Keratinocyte (primary cell): ENCODE measurements around the gene ADGRL3. TPM values are rescaled to one million over a fixed set of nuclear protein-coding genes. Genes with fewer than 3 reads are reported as not detected.
A peak's percentile ranks its signal among the peaks of the same experiment; 100 is the strongest.

Experiments used
- DNase-seq: peaks from one replicate; pipeline ENCODE4 v3.0.0-alpha.2; 2011; ENCODE audit warnings: low read depth, missing footprints, low spot score
- FAIRE-seq: peaks from 2 replicates; lab custom pipeline; 2011; peaks lifted over from hg19 to GRCh38; lab: Jason Lieb, UNC
- H2AFZ ChIP-seq: 2 replicates; pipeline ENCODE4 v1.6.0; 2012; ENCODE audit warnings: low read length, control low read depth, inconsistent platforms; ENCODE audit not compliant: control insufficient read depth
- H3K27ac ChIP-seq: 2 replicates; pipeline ENCODE4 v1.5.1; 2011; ENCODE audit warnings: low read length; ENCODE audit not compliant: control insufficient read depth, insufficient read depth
- H3K27me3 ChIP-seq: 3 replicates; pipeline ENCODE4 v1.6.0; 2011; ENCODE audit warnings: low read length; ENCODE audit not compliant: control insufficient read depth, insufficient read depth; ENCODE audit errors: extremely low read depth
- H3K36me3 ChIP-seq, 2 experiments: 2 replicates in 1 of 2; 3 replicates in 1 of 2; pipeline ENCODE4 v1.5.1; 2011; ENCODE audit warnings: low read length in 2 of 2, mild to moderate bottlenecking in 1 of 2; ENCODE audit not compliant: control insufficient read depth in 2 of 2, insufficient read depth in 2 of 2; ENCODE audit errors: extremely low read depth in 1 of 2
- H3K4me1 ChIP-seq: 3 replicates; pipeline ENCODE4 v1.5.1; 2011; ENCODE audit warnings: low read length; ENCODE audit not compliant: control insufficient read depth, insufficient read depth; ENCODE audit errors: extremely low read depth
- H3K4me2 ChIP-seq: 3 replicates; pipeline ENCODE4 v1.6.0; 2011; ENCODE audit warnings: low read depth, low read length; ENCODE audit not compliant: control insufficient read depth, insufficient read depth; ENCODE audit errors: extremely low read depth
- H3K4me3 ChIP-seq, 3 experiments: fragments of 200-600 bp in 1 of 3; sonication (generic) in 1 of 3; 2 replicates in 2 of 3; 3 replicates in 1 of 3; pipeline ENCODE4 v1.5.1; 2011 to 2016; ENCODE audit warnings: low read length in 3 of 3, mild to moderate bottlenecking in 3 of 3, control low read depth in 2 of 3, inconsistent platforms in 1 of 3, low read depth in 1 of 3, mixed read lengths in 1 of 3, mixed run types in 1 of 3, moderate library complexity in 1 of 3; ENCODE audit not compliant: control insufficient read depth in 2 of 3, insufficient read depth in 2 of 3; ENCODE audit errors: extremely low read depth in 1 of 3
- H3K79me2 ChIP-seq: 2 replicates; pipeline ENCODE4 v1.6.0; 2012; ENCODE audit warnings: low read length; ENCODE audit not compliant: control insufficient read depth, insufficient read depth
- H3K9ac ChIP-seq: 3 replicates; pipeline ENCODE4 v1.6.0; 2011; ENCODE audit warnings: low read length; ENCODE audit not compliant: control insufficient read depth, insufficient read depth; ENCODE audit errors: extremely low read depth
- H3K9me1 ChIP-seq: 3 replicates; pipeline ENCODE4 v1.6.0; 2011; ENCODE audit warnings: low read length; ENCODE audit not compliant: control insufficient read depth, insufficient read depth; ENCODE audit errors: extremely low read depth
- H3K9me3 ChIP-seq: 2 replicates; pipeline ENCODE4 v1.5.1; 2012; ENCODE audit warnings: low read depth, low read length; ENCODE audit not compliant: control insufficient read depth
- H4K20me1 ChIP-seq: 3 replicates; pipeline ENCODE4 v1.6.0; 2011; ENCODE audit warnings: low read length; ENCODE audit not compliant: control insufficient read depth, insufficient read depth; ENCODE audit errors: extremely low read depth
- EZH2 ChIP-seq: IDR thresholded peaks from one replicate; pipeline ENCODE4 v1.6.1; 2012; ENCODE audit warnings: inconsistent platforms, mild to moderate bottlenecking, low read length, moderate library complexity
- dilution Hi-C: fragments of 300-500 bp; cut with MboI; formaldehyde crosslinking; loops from one replicate; pipeline ENCODE4 v1.7.0; 2020; ENCODE audit warnings: low sequenced_read_pairs; ENCODE audit not compliant: extremely low pct_ligation_motif_present
- polyA plus RNA-seq, 5 experiments: library from polyadenylated mRNA; depleted of rRNA in 3 of 5; stranded (reverse) in 3 of 5; stranded (forward) in 1 of 5; unstranded in 1 of 5; fragments of >200 nt; gene quantifications; 1 replicate in 1 of 5; 2 replicates in 3 of 5; 3 replicates in 1 of 5; pipeline versions ENCODE4 v1.2.1 to v1.2.3, GENCODE V29; 2011 to 2012; ENCODE audit warnings: missing spikeins in 2 of 5, low read depth in 1 of 5, low replicate concordance in 1 of 5
- TF ChIP-seq, protein P1 (sequence below), 3 experiments: IDR thresholded peaks in 1 of 3; conservative IDR thresholded peaks in 1 of 3; optimal IDR thresholded peaks in 1 of 3; 2 replicates in 2 of 3; 3 replicates in 1 of 3; pipeline versions ENCODE3 to v1.5.1; 2011; ENCODE audit warnings: low read length in 3 of 3, mild to moderate bottlenecking in 3 of 3, moderate library complexity in 2 of 3, control low read depth in 1 of 3, inconsistent platforms in 1 of 3; ENCODE audit not compliant: insufficient read depth in 2 of 3; ENCODE audit errors: extremely low read depth in 1 of 3

ADGRL3 gene
- polyA plus RNA-seq, 1 donor (not counting 4 experiments of a cell fraction or from before 2014, with no cell fraction given) = 0.18 TPM

DNA sequence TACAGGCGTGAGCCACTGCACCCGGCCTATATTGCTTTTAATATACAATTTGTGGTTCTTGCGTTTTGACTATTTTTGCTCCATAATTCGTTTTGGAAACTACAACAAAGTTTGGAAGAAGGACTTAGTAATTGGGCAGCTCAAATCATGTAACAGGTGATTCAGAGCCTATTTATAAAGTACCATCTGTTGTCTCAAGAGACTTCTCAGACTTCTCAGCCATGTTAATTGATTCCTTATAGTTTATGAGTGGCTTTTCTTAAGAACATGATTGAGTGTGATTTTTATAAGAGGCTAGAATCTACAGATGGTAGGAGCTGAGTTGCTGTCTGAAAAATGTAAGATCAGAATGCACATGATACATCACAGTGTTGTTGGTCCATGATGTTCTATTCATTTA is 240.2 kb downstream of the ADGRL3 start:
- Histone ChIP-seq H3K4me1 (peaks cover 16% of the 10 kb centered on the region), H3K4me2 (no peak overlapping the region), H4K20me1 (no peaks in the 10 kb centered on the region), H3K9me3 (no peaks in the 10 kb centered on the region), H3K79me2 (no peaks in the 10 kb centered on the region), H3K36me3 (no peaks in the 10 kb centered on the region), H3K27me3 (no peaks in the 10 kb centered on the region), H3K9ac (no peak overlapping the region), H3K27ac (no peak overlapping the region), H2AFZ (no peak overlapping the region), H3K4me3 (no peak overlapping the region), H3K9me1 (no peaks in the 10 kb centered on the region)
- dilution Hi-C loops = no loop called here
- DNase-seq = no peak
- TF ChIP-seq, protein P1, sequence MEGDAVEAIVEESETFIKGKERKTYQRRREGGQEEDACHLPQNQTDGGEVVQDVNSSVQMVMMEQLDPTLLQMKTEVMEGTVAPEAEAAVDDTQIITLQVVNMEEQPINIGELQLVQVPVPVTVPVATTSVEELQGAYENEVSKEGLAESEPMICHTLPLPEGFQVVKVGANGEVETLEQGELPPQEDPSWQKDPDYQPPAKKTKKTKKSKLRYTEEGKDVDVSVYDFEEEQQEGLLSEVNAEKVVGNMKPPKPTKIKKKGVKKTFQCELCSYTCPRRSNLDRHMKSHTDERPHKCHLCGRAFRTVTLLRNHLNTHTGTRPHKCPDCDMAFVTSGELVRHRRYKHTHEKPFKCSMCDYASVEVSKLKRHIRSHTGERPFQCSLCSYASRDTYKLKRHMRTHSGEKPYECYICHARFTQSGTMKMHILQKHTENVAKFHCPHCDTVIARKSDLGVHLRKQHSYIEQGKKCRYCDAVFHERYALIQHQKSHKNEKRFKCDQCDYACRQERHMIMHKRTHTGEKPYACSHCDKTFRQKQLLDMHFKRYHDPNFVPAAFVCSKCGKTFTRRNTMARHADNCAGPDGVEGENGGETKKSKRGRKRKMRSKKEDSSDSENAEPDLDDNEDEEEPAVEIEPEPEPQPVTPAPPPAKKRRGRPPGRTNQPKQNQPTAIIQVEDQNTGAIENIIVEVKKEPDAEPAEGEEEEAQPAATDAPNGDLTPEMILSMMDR (optimal IDR thresholded peaks at IDR 0.05 in 1 of 3, IDR thresholded peaks at IDR 0.05 in 1 of 3, conservative IDR thresholded peaks at IDR 0.05 in 1 of 3; ENCODE audit: extremely low read depth in 1 of 3, insufficient read depth in 2 of 3, low read length in 3 of 3) = no peak
- TF ChIP-seq EZH2 = no peak
- no peak for FAIRE-seq

DNA sequence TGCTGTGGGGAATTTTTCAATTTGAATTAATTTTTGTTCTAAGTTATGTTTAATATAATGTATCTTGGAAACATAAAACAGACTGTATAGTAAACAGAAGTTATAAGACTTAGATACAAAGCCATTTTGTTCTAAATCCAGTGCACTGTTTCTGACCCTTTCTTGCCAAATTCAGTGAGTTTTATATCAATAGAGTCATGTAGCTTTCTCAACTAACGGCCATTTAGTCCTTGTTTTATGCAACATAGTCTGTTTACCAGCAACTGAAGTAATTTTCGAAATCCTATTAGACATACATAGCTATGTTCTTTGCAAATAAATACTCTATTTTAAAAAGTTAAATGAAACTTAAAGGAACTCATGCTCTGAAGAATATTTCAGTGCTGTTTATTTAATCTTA is 242.8 kb downstream of the ADGRL3 start:
- TF ChIP-seq EZH2 = no peak
- TF ChIP-seq, protein P1 (optimal IDR thresholded peaks at IDR 0.05 in 1 of 3, IDR thresholded peaks at IDR 0.05 in 1 of 3, conservative IDR thresholded peaks at IDR 0.05 in 1 of 3; ENCODE audit: extremely low read depth in 1 of 3, insufficient read depth in 2 of 3, low read length in 3 of 3) = no peak
- DNase-seq = no peak
- Histone ChIP-seq H3K4me2 (no peak overlapping the region), H3K27me3 (no peaks in the 10 kb centered on the region), H3K36me3 (no peaks in the 10 kb centered on the region), H3K27ac (no peak overlapping the region), H3K79me2 (no peaks in the 10 kb centered on the region), H3K4me3 (no peak overlapping the region), H4K20me1 (no peaks in the 10 kb centered on the region), H3K9ac (no peak overlapping the region), H3K9me3 (no peaks in the 10 kb centered on the region), H3K9me1 (no peaks in the 10 kb centered on the region), H2AFZ (peak overlapping the region; percentile 52), H3K4me1 (peaks cover 20% of the 10 kb centered on the region)
- dilution Hi-C loops = no loop called here
- FAIRE-seq = no peak
